ENCODE data around the gene DUSP3.
A peak's percentile ranks its signal among the peaks of the same experiment; 100 is the strongest.

Gene DUSP3

DNA sequence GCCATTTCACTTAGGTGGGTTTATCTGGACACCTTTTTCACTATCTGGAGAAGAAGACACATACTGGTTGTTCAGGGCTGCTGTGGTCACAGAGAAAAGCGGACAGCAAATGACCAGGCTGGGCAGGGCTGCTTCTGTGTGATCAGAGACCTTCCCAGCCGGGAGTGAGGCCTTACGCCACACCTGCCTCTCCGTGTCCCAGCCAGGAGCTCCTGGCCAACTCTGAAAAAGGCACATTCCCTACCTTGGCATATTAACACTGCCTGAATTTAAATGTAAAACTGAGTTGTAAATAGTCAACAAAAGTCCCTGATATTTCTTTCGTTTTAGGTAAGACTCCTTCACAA lies 11.1 kb downstream of the DUSP3 start:
- DNase-seq, result no peak

DNA sequence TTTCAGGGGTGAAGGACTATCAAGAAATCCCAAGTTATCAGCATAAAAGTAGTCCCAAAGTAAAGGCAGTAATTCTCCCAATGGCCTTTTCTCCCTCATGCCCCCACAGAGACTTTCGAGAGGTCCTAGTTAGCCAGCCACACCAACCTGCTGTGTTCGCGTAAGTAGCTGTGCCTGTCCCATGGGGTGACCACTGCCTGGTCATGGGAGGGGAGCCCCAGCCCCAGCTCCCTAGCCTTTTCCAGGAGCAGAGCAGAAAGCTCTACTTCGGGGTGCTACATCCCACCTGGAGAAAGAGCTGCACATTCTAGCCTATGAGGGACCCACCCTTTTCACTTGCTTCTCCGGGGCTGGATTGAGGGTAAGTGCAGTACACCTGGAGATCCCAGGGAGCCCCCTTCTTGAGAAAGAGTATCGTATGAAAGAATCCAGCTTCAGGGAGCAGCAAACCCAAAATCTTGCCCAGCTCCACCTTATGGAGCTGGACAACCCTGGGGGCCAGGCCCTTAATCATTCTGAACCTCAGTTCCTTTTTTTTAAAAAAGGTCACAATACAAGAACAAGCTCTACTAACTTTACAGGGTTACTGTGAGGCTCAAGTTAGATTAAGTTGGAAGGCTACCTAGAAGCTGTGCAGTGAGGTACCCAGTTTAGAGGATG lies 11.6 kb downstream of the DUSP3 start:
- no peak for DNase-seq

DNA sequence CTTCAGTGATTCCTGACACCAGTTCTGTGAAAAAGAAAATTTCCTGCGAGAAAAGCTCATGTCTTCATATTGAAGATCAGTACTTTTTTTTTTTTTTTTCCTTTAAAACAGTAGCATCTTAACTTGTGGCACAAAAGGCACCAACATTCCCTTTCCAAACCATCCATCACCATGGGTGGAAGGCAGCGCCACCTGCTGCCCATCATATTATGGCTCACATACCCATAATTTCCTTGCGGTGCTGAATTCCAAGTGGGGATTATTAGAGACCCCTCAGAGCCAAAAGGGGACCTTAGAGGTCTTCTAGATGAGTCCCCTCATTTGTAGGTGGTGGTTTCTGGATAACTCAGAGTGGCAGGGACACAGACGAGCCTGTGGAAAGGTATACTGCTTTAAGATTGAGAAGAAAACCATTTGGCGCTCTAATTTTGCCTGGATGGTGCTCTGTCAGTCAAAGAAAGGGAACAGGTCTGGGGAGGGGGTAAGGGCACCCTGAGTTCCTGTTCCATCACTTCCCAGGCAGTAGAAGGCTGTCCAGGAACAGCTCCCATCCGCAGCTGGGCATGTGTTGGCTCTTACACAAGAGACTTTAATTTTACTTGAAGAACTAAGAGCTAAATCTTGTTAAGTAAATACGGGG lies 12.2 kb downstream of the DUSP3 start:
- peak; percentile 80 for DNase-seq

DNA sequence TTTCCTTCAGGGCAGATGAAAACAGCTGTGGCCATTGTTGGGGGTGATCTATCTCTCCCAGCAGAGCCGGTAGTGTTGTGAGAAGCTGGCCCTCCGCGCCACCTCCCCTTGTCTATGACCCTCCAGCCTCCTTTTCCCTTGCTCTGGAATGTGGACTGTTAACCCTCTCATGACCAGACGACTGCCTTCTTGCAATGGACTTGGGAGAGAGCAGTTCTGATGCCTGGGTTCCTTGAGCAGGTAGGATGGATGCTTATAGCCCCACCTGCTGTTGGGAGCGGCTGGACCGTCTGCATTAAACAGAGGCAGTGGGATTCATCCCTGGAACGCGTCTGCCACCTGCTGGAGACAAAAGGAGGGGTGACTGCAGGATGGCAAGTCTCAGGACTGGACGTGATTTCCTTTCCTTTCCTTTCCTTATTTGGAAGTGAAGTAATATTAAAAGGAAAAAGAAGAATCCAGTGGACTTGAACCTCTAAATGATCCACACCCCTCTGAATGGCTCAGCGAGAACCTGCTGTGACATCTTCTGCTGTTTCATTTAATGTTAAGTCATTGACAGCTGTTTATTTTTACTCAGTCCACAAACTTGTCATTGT lies 18.4 kb downstream of the DUSP3 start:
- DNase-seq, result peak; percentile 94

DNA sequence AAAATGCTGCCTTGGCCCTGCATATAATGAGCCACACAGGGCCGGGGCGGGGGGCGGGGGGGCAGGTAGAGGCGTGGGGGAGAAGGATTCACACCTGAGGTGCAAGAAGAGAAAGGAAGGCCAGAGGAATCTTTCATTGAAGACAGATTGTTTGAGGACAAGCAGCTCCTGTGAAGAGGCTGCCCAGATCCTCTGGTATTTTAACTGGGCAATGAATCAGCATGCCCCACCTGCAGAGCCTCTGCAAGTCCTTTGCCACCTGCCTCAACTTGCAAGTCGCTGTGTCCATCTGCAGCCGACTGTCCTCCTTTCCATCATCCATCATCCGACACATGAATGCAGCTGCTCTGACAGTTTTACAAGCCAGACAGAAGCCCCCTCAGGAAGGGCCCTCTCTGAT lies 18.9 kb downstream of the DUSP3 start:
- DNase-seq, result no peak

DNA sequence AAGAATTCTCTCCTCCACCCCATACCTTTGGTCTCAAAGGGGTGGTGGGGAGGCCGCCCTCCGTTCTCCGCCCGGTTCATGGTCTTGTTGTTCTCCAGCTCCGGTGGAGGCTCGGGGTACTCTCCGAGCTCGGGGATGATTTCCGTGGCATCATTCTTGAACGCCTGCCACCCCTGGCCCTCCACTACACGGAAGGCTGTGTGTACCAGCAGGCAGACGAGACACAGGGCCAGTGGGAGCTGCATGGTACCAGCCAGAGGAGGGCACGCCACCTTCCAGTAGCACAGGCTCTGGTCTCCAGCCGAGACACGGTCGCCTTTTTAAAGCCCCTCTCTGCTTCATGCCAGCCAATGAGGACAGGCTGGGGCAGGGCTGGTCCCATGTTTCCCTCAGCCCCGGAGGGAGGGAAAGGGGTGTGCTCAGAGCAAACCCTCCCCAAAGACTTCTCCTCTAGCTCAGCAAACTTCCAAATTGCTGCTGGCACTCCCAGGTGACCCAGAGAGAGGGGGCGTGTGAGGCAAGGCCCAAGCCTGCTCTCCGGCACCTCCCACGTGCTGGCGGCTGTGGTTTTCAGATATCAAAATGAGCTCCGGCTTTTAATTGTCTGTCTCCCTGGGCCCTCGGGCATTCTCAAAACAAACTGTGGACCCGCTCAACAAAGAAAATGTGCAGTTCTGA lies 20.1 kb downstream of the DUSP3 start, which contains the start of gene SOST:
Gene SOST, minus strand, starts transcription at position 295 of the 678 bp plus-strand sequence. Its CDS starts 50 bp downstream, at position 245.
- no peak for DNase-seq

DNA sequence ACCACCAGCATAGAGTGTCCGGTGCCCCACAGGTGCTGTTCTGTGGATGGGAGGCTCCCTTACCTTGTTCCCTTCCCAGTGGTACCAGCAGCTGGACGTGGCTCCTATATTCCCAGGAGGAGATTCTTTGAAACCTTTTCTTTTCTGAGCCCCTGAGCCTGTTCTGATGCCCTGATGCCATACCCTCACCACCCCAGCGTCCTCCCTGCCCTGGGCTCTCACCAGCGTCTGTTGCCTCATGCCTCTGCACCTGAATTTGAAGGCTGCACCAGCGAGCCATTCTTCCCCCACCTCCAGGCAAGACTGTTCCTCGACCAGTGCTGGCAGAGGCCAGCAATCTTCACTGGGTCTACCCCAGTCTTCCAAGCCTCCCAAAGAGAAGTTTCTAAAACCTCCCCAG lies 20.7 kb downstream of the DUSP3 start:
- DNase-seq, result no peak

DNA sequence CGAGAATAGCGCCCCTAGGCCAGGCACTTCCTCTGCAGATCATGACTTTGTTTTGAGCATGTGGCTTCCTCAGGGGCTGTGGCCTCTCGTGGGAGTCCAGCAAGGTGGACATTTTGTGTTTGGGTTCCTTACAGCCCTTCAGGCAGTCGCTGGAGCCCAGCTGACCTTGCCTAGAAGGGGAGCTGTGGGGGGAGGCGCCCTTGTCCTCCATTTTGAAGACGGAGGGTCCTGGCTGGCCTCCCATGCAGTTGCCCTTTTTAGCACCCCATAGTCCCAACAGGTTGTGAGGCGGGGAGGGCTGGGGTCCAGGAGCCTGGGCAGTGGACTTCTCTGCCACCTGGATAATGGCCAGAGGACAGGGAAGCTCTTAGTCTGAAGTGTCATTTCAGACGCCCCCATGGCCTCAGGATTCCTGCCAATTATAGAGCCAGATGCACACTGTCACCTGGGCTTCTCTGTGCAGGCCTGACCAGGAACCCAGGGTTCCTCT lies 21.6 kb downstream of the DUSP3 start:
- no peak for DNase-seq

DNA sequence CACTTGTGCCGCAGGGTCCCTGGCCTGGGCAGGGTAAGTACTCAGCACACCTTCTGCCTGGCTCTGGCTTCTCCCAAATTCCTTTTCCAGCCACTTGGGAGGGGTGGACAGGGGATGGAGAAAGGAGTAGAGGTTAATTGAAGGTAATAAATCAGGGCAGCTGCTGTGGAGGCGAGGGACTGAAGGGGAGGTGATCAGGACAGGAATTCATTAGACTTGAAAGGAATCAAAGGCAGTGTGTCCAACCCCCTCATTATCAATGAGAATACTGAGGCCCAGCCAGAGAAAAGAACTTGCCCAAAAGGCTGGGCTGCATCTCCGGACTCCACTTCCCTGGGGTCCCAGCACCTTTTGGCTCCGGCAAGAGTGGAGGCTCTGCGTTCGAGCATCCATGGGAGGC lies 22.6 kb downstream of the DUSP3 start:
- DNase-seq, result no peak

DNA sequence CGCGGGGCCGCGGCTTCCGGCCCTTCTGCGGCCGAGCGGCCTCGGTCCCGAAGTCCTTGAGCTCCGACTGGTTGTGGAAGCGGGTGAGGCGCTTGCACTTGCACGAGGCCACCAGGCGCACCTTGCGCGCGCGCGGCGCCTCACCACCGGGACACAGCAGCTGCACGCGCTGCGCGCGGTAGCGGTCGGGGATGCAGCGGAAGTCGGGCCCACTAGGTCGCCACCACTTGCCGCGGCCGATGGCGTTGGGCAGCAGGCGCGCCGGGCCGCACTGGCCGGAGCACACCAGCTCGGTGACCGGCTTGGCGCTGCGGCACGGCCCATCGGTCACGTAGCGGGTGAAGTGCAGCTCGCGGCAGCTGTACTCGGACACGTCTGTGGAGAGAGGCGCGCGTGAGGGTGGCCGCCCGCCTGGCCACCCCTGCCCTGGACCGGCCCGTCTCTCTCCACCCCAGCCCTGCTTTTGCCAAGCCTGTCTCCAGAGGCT lies 23.3 kb downstream of the DUSP3 start:
- DNase-seq, result no peak

DNA sequence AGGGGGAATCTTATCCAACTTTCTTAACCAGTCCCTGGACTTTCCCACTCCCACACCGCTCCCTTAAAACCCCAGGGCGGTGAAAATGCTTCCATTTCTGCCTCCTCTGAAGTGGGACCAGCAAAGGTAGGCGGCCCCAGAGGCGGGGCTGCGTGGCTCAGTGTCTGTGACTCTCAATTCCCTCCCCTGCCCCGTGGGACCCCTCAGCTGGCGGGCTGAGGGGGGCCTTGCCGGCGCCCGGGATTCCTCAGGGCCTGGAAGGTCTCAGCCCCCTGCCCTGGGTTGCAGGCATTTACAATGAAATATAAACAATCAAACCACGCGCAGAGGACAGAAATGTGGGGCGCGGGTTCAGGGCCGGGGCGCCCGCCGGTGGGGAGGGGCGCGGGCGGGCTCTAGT lies 23.8 kb downstream of the DUSP3 start:
- DNase-seq, result no peak

DNA sequence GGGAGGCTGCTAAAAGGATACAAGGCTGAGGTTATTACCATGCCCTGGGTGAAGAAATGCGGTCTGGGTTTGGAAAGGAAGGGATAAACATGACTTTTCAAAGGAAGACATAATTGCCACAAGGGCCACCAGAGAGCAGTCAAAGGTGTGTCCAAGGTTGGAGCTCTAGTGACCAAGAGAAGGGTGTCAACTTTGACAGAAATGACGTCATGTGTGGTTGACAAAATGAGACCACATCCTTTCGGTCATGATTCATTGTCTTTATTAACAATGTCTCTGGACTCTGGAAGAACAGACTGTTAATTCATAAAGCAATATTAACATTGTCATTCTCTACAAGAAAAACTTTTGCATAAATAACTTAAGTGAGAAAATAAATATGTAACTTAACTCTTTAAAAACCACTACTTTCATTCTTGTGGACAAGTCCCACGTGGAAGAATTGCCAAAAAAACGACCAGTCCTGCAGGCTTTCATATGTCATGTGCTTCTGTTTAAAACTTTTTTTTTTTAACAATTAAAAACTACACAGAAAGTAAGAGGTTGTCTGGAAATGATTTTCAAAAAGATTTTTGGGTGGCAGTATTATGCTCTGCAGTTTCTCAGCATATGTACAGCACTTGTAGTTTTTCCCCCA lies 25.2 kb downstream of the DUSP3 start:
- DNase-seq, result no peak

DNA sequence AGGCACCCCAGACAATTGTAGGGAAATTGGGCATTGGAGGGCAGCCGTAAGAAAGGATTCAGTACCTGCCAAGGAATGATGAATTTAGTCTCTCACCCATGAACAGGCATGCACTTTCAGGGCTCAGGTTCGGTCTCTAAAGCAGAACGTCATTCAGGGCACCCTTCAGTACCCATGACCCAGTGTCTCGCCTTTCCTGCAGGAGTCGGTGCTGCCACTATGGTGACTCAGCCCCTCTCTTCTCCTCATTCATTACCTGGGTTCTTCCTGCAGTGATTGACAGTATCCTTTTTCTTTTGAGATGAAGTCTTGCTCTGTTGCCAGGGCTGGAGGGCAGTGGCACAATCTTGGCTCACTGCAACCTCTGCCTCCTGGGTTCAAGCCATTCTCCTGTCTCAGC lies 28.6 kb downstream of the DUSP3 start:
- no peak for DNase-seq

DNA sequence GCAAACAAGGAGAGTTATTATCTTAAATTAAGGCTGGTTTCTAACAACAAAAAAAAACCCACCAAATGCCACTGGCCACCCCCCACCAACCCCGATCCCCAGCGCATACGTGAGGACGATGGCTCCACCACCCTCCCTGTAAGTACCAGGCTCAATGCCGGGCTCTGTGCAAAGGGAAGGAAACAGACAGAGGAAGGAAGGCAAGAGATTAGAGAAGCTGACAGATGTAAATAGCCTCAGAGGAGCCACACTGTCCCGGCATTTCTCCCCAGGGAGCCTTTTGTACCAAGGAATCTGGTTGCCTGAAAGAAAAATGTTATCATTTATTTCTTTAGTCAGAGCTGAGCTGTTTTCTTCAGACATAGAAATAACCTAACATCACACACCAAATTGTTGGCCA lies 33.2 kb downstream of the DUSP3 start:
- no peak for DNase-seq

DNA sequence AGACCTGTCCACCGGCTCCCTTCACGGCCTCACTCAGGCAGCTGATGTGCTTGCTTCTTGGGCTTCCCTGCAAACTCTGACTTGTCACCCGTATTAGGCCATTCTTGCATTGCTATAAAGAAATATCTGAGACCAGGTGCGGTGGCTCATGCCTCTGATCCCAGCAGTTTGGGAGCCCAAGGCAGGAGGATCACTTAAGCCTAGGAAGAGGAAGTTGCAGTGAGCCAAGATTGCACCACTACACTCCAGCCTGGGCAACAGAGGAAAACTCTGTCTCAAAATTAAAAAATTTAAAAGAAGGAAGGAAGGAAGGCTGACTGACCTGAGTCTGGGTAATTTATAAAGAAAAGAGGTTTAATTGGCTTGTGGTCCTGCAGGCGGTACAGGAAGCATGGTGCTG lies 37.1 kb downstream of the DUSP3 start:
- no peak for DNase-seq

DNA sequence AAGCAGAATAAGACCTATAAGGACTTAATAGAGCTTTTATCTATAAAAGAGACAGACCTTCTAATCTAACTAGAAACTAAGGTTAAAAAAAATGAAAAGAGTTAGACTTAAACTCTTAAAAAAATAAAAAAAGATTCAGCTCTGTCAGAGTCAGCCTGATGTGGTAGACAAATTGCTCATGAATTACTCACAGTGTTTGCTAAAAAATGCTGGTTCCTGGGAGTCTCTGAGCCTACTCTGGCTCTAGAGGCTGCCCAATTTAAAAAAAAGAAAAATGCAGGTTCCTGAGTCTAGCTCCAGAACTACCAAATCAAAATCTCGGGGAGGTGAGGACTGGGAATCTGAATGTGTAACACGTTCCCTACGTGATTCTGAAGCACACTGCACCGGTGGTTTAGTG lies 38.2 kb downstream of the DUSP3 start:
- DNase-seq, result no peak

DNA sequence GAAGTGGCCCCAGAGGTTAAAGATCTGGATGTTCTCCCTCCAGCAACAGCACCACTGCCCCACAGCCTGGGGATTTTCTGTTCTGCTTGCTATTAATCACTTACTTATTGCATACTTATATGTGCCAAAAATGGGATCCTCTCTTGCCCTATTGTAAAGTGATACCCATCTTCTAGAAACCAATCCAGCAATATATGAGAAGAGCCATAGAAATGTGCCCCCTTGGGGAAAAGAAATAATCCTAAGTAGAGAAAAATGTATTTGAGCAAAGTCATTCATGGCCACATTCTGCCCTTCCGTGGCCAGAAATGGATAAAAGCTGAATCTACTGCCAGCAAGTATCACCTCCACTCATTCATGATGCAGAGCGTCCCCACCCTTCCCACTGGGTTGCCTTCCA lies 41.1 kb downstream of the DUSP3 start:
- DNase-seq, result no peak

DNA sequence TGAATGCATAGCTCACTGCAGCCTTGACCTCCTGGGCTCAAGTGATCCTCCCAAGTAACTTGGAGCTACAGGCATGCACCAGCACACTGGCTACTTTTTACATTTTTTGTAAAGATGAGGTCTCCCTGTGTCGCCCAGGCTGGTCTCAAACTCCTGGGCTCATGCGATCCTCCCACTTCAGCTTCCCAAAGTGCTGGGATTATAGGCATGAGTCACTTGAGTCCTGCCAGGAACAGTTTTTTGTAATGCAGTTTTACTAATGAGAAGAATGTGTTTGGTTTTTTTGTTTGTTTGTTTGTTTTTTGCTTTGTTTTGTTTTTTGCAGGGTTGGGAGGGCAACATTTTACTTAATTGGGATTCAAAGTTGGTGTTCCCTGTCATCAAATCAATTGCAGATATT lies 42.4 kb downstream of the DUSP3 start:
- DNase-seq, result no peak

DNA sequence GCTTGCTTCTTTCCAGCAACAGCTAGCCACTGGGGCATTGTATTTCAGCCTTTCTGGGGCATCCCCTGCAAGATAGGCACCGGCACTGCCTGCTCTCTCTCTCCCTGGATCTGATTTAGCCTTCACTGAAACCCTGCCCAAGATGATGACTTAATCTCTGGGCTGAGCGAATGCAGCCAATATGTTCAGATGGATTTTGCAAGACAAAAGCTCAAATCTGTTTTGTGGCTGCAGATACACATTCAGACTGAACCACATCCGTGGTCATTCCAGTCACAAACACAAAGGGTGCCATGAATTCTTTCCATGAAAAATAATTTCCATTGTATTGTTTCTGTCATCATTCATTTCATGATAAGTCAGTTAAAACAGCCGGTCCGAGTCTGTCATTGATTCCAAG lies 44.4 kb downstream of the DUSP3 start:
- DNase-seq, result no peak

DNA sequence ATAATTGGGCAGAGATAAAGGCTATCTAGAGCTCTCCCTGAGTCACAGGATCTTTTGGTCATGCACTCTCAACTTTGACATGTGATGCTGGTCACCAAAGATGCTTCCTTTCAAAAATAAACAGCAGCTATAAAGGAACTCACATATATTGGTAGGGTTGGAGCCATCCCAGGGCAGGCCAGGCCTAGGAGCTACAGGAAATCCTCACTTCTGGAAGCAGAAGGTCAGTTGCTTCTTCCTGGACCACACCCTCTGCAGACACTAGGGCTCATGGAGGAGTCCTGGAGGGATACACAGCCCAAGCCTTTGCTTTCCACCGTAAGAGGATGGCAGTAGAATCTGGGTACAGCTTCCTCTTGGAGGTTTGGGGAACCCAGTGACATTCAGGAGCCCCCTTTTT lies 44.8 kb downstream of the DUSP3 start:
- no peak for DNase-seq

DNA sequence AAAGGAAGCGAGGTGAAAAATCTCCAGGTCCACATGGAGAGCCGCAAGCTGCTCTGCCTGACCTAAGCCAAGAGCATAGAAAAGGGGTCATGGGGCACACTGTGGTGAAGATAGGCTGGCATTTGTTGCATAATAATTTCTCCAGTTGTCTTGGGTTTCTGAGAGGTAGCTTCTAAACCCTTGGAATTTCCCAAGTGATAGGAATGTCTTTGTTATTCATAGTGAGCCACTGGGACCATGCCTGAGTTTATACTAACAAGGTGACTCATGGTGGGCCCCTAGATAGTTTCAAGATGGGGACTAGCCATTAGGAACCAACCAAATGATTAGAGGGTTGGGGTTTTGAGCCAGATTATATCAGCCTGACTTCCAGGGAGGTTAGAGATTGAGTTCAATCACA lies 45.8 kb downstream of the DUSP3 start:
- DNase-seq, result no peak

DNA sequence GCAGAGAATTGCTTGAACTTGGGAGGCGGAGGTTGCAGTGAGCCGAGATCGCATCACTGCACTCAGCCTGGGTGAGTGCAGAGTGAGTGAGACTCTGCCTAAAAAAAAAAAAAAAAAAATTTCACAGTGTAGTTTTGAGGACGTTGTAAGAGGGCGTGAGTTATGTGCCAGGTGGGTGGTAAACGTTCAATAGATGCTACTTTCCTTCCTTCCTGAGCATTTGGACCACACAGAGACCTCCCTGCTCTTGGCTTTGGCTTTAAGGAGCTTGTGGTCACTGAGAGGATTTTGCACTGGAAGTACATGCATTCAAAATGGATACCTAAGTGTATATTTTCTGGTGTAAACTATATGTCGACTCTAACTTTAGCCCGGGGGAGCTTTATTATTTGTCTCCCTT lies 50.7 kb downstream of the DUSP3 start:
- DNase-seq, result no peak

DNA sequence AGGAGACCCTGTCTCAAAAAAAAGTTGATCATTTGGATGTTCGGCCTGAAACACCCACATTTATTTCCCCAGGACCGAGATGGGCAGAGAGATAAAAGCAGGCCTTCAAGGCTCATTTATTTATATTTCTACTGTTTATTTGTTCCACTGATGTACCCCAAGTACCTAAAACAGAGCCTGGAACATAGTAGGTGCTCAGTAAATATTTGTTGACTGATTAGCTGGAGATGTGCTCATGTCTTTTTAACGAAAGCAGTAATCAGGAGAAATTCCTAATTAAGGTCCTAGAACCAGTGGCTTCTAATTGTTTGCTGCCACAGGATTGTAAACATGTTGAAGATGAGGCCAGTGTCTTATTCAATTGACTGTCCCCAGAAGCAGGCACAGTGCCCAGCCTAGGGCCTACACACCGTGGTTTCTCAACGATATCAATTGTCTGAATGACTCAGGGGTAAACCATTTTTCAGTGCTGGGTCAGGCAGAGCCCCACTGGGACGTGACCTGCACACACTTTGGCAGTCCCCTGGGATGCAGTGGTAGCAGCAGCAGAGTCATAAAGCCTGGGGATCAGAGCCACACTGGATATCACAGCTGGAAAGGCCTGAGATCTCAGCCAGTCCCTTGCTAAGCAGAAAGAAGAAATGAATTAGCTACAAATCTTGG lies 54.9 kb downstream of the DUSP3 start:
- DNase-seq, result no peak

All from activated effector memory CD4-positive, alpha-beta T cell treated with anti-CD3 and anti-CD28 coated beads, Interleukin-2, amount 50 U/mL, for 16 hours (primary cell).